H1 (cell line): Measurements from ENCODE around the gene PTPRJ. TPM values are rescaled to one million over a fixed set of nuclear protein-coding genes. Genes with fewer than 3 reads are reported as not detected.

ENCODE experiments used
- CHD7 ChIP-seq: fragments of 300-600 bp; sonication (generic); IDR thresholded peaks from 2 replicates; pipeline ENCODE4 v1.7.1; 2012; ENCODE audit warnings: low read length, moderate library complexity, mild to moderate bottlenecking, inconsistent platforms; ENCODE audit not compliant: insufficient replicate concordance
- EZH2 ChIP-seq: fragments of 200-600 bp; sonication (generic); IDR thresholded peaks from 2 replicates; pipeline ENCODE4 v1.7.1; 2012; ENCODE audit warnings: low read depth, mild to moderate bottlenecking, moderate library complexity, low read length, inconsistent platforms; ENCODE audit not compliant: severe bottlenecking
- PHF8 ChIP-seq: fragments of 200-600 bp; sonication (generic); conservative IDR thresholded peaks from 2 replicates; pipeline ENCODE4 v1.7.1; 2012; ENCODE audit warnings: low read depth, mild to moderate bottlenecking, inconsistent platforms, low read length, moderate library complexity
- POLR2AphosphoS5 ChIP-seq: IDR thresholded peaks from 2 replicates; pipeline ENCODE4 v1.6.1; 2011; ENCODE audit warnings: low read depth, low read length
- RAD21 ChIP-seq, 2 experiments: IDR thresholded peaks in 1 of 2; conservative IDR thresholded peaks in 1 of 2; 2 replicates each; pipeline ENCODE4 v1.6.1; 2011; ENCODE audit warnings: low read depth in 2 of 2, low read length in 2 of 2, improper control_type of control experiment in 1 of 2, inconsistent platforms in 1 of 2, mild to moderate bottlenecking in 1 of 2, moderate library complexity in 1 of 2
- TEAD4 ChIP-seq: IDR thresholded peaks from 2 replicates; pipeline ENCODE4 v1.6.1; 2012; ENCODE audit warnings: low read depth, low read length, inconsistent platforms, mixed read lengths
- YY1 ChIP-seq: IDR thresholded peaks from 2 replicates; pipeline ENCODE4 v1.6.1; 2011; ENCODE audit warnings: low read depth, mild to moderate bottlenecking, low read length
- polyA plus RNA-seq, 7 experiments: library from polyadenylated mRNA; depleted of rRNA in 3 of 7; stranded (reverse) in 5 of 7; unstranded in 2 of 7; fragments of >200 nt in 5 of 7; fragments of 200-250 nt in 2 of 7; gene quantifications; 1 replicate in 5 of 7; 2 replicates in 1 of 7; 4 replicates in 1 of 7; pipeline versions ENCODE4 v1.2.1 to v1.2.3, GENCODE V29; 2011 to 2013; ENCODE audit warnings: missing spikeins in 2 of 7, mixed read lengths in 2 of 7
- total RNA-seq: library from RNA; stranded (reverse); fragmentation: NEBNext Ultra II Directional; extraction: Animal tissue kit (Norgen Biotek cat#: 25700); gene quantifications from 2 replicates; pipeline ENCODE4 v1.2.1, GENCODE V29; 2021

PTPRJ gene
- total and polyA plus RNA-seq, 2 of the 8 experiments (the other 6 are each of a cell fraction or from before 2014, with no cell fraction given), result 4.4 to 22.6 TPM

GRCh38 chr11:48165426-48165825 is 185.1 kb downstream of the PTPRJ start (continued):
- TF ChIP-seq YY1 (no peak), TEAD4 (no peak), RAD21 (IDR thresholded peaks at IDR 0.05 in 1 of 2, conservative IDR thresholded peaks at IDR 0.05 in 1 of 2; ENCODE audit: low read depth in 2 of 2, low read length in 2 of 2) (no peak), CHD7 (no peak), POLR2AphosphoS5 (no peak), PHF8 (no peak), EZH2 (no peak)
